Endothelial cell of umbilical vein (primary cell): ENCODE measurements around the gene TRIM32. TPM values are rescaled to one million over a fixed set of nuclear protein-coding genes. Genes with fewer than 3 reads are reported as not detected.

Source experiments
- BruUV-seq: library from RNA; stranded (reverse); fragments of 400-500 nt; replicated peaks from 2 replicates; lab custom pipeline; 2021; lab: Mats Ljungman, UMichigan
- CTCF ChIA-PET: fragments of 300-600, 350-600 bp; sonication (Branson Sonifier 250); formaldehyde crosslinking; loops from one replicate; lab custom pipeline; 2021; ENCODE audit warnings: antibody characterized with exemption, inconsistent platforms; lab: Charles Lee
- POLR2A ChIA-PET: fragments of 300-600, 350-600 bp; sonication (Branson Sonifier 250); formaldehyde crosslinking; loops from one replicate; lab custom pipeline; 2021; ENCODE audit warnings: antibody characterized with exemption, inconsistent platforms; lab: Charles Lee
- DNase-seq: peaks from one replicate; pipeline ENCODE4 v3.0.0-alpha.2; 2011; ENCODE audit warnings: low read depth, low spot score
- FAIRE-seq: peaks from 2 replicates; lab custom pipeline; 2011; peaks lifted over from hg19 to GRCh38; lab: Jason Lieb, UNC
- H2AFZ ChIP-seq: 2 replicates; pipeline ENCODE4 v1.6.0; 2012; ENCODE audit warnings: low read depth, low read length, control low read depth, inconsistent platforms
- H3K27ac ChIP-seq: 2 replicates; pipeline ENCODE4 v1.5.1; 2011; ENCODE audit warnings: low read depth, mild to moderate bottlenecking, control low read depth, low read length, moderate library complexity; ENCODE audit not compliant: insufficient read depth
- H3K27me3 ChIP-seq, 2 experiments: 2 replicates each; pipeline versions ENCODE4 v1.6.0 to v1.6.1; 2011; ENCODE audit warnings: low read length in 2 of 2, mixed read lengths in 1 of 2; ENCODE audit not compliant: control insufficient read depth in 2 of 2, insufficient read depth in 2 of 2
- H3K36me3 ChIP-seq, 2 experiments: 2 replicates in 1 of 2; 3 replicates in 1 of 2; pipeline ENCODE4 v1.5.1; 2011; ENCODE audit warnings: low read length in 2 of 2, mild to moderate bottlenecking in 1 of 2, moderate library complexity in 1 of 2; ENCODE audit not compliant: control insufficient read depth in 2 of 2, insufficient read depth in 2 of 2; ENCODE audit errors: extremely low read depth in 1 of 2
- H3K4me1 ChIP-seq: 3 replicates; pipeline ENCODE4 v1.5.1; 2011; ENCODE audit warnings: mild to moderate bottlenecking, low read length; ENCODE audit not compliant: control insufficient read depth, insufficient read depth; ENCODE audit errors: extremely low read depth
- H3K4me2 ChIP-seq: 2 replicates; pipeline ENCODE4 v1.6.1; 2011; ENCODE audit warnings: low read length, control low read depth, mixed read lengths; ENCODE audit not compliant: insufficient read depth
- H3K4me3 ChIP-seq, 3 experiments: fragments of 200-600 bp in 1 of 3; sonication (generic), shearing (Covaris generic) in 1 of 3; replicated peaks in 1 of 3; 2 replicates each; pipeline ENCODE4 v1.5.1; 2011 to 2016; ENCODE audit warnings: control low read depth in 3 of 3, low read length in 3 of 3, mild to moderate bottlenecking in 2 of 3, inconsistent platforms in 1 of 3, low read depth in 1 of 3, moderate library complexity in 1 of 3; ENCODE audit not compliant: insufficient read depth in 1 of 3
- H3K79me2 ChIP-seq: 2 replicates; pipeline ENCODE4 v1.6.0; 2012; ENCODE audit warnings: low read length, inconsistent platforms; ENCODE audit not compliant: control insufficient read depth, insufficient read depth
- H3K9ac ChIP-seq: replicated peaks from 2 replicates; pipeline ENCODE3; 2011; ENCODE audit warnings: low read length, control low read depth; ENCODE audit not compliant: insufficient read depth; ENCODE audit errors: extremely low read depth
- H3K9me1 ChIP-seq: replicated peaks from 3 replicates; pipeline ENCODE4 v1.6.0; 2011; ENCODE audit warnings: mild to moderate bottlenecking, low read length; ENCODE audit not compliant: control insufficient read depth, insufficient read depth; ENCODE audit errors: extremely low read depth
- H3K9me3 ChIP-seq: replicated peaks from 2 replicates; pipeline ENCODE4 v1.5.1; 2012; ENCODE audit warnings: low read length, inconsistent platforms; ENCODE audit not compliant: control insufficient read depth, insufficient read depth
- H4K20me1 ChIP-seq: replicated peaks from 2 replicates; pipeline ENCODE3; 2011; ENCODE audit warnings: mild to moderate bottlenecking, low read length; ENCODE audit not compliant: control insufficient read depth, insufficient read depth; ENCODE audit errors: extremely low read depth
- EZH2 ChIP-seq: IDR thresholded peaks from 2 replicates; pipeline ENCODE4 v1.6.1; 2012; ENCODE audit warnings: borderline replicate concordance, low read depth, mild to moderate bottlenecking, moderate library complexity, low read length, inconsistent platforms; ENCODE audit not compliant: severe bottlenecking
- FOS ChIP-seq: IDR thresholded peaks from 2 replicates; pipeline ENCODE4 v1.6.1; 2011; ENCODE audit warnings: mild to moderate bottlenecking, low read length, moderate library complexity, borderline replicate concordance; ENCODE audit not compliant: insufficient read depth
- GATA2 ChIP-seq: IDR thresholded peaks from 2 replicates; pipeline ENCODE4 v1.7.0; 2011; ENCODE audit warnings: low read depth, mild to moderate bottlenecking, moderate library complexity, mixed read lengths, low read length; ENCODE audit not compliant: insufficient read length, insufficient read depth
- JUN ChIP-seq: IDR thresholded peaks from 2 replicates; pipeline ENCODE4 v1.6.1; 2011; ENCODE audit warnings: borderline replicate concordance, low read depth; ENCODE audit not compliant: insufficient read length, insufficient read depth
- MYC ChIP-seq: IDR thresholded peaks from one replicate; pipeline ENCODE4 v1.6.1; 2011; ENCODE audit warnings: mild to moderate bottlenecking, low read depth, low read length
- POLR2A ChIP-seq: IDR thresholded peaks from 2 replicates; pipeline ENCODE4 v1.6.1; 2012; ENCODE audit warnings: low read depth, mild to moderate bottlenecking, control low read depth, low read length
- POLR2AphosphoS5 ChIP-seq: IDR thresholded peaks from 2 replicates; pipeline ENCODE4 v1.6.1; 2012; ENCODE audit warnings: low read depth, mild to moderate bottlenecking, control low read depth, low read length, moderate library complexity; ENCODE audit not compliant: insufficient read depth
- dilution Hi-C: fragments of 300-500 bp; cut with MboI; formaldehyde crosslinking; loops from one replicate; pipeline ENCODE4 v1.15.0; 2019; ENCODE audit warnings: low sequenced_read_pairs; ENCODE audit not compliant: extremely low pct_ligation_motif_present
- intact Hi-C: fragments of 100-400 bp; cut with micrococcal nuclease; formaldehyde crosslinking; loops from one replicate; pipeline ENCODE4 v1.10.0; 2022
- polyA plus RNA-seq, 4 experiments: library from polyadenylated mRNA; depleted of rRNA in 3 of 4; stranded (reverse) in 3 of 4; unstranded in 1 of 4; fragments of >200 nt; gene quantifications; 2 replicates each; pipeline versions ENCODE4 v1.2.1 to v1.2.3, GENCODE V29; 2011 to 2012; ENCODE audit warnings: missing spikeins in 1 of 4
- total RNA-seq: library from RNA; stranded (reverse); gene quantifications from 2 replicates; pipeline ENCODE4 v1.2.3, GENCODE V29; 2021
- TF ChIP-seq, protein P1 (sequence below): IDR thresholded peaks from 2 replicates; pipeline ENCODE4 v1.6.1; 2011; ENCODE audit not compliant: insufficient read depth, insufficient read length
- TF ChIP-seq, protein P2 (sequence below), 2 donors: IDR thresholded peaks; 1 replicate in 1 of 2; 2 replicates in 1 of 2; pipeline ENCODE4 v1.5.1; 2011; ENCODE audit warnings: low read length in 2 of 2, mild to moderate bottlenecking in 2 of 2, moderate library complexity in 2 of 2, control low read depth in 1 of 2, inconsistent platforms in 1 of 2, low read depth in 1 of 2; ENCODE audit not compliant: insufficient read depth in 1 of 2; ENCODE audit errors: extremely low read depth in 1 of 2

The TRIM32 gene
- total and polyA plus RNA-seq, 2 donors (not counting 3 experiments of a cell fraction or from before 2014, with no cell fraction given): 10.8 to 18.4 TPM

DNA sequence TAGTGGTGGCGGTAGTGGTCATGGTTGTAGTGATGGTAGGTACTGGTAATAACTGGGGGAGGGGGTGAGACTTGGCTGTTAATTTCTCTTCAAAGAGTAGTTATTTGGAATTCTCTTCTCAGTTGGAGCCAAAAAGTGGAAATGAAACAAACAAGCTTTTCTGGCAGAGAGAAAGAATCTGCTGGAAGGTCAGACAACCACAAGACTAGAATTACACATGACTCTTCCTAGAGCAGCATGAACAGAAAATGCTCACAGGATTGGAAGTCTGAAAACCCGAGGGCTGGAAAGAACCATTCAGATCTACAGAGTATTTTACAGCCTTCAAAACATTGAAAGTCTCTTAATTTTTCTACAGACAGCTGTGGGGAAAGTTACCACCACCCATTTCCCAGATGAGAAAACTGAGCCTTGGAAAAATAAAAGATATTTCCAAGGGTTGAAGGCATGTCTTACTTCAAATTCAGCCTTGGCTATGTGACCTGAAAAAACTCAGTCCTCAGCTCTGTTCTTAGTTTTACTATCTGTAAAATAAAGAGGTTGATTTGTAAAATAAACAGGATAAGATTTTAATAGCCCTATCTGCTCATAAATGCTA is 42.9 kb upstream of the TRIM32 start:
- intact Hi-C loops: no loop called here

More for the DNA sequence above, 42.9 kb upstream of the TRIM32 start:
- Histone ChIP-seq H3K4me1 (no peaks in the 10 kb centered on the region), H3K36me3 (no peaks in the 10 kb centered on the region), H3K4me2 (no peak overlapping the region), H4K20me1 (no peaks in the 10 kb centered on the region), H3K27me3 (no peaks in the 10 kb centered on the region), H3K4me3 (no peak overlapping the region), H2AFZ (no peak overlapping the region), H3K79me2 (no peaks in the 10 kb centered on the region), H3K9ac (no peak overlapping the region), H3K9me3 (no peaks in the 10 kb centered on the region), H3K9me1 (no peaks in the 10 kb centered on the region), H3K27ac (no peak overlapping the region)
- BruUV-seq: no TSS peak
- FAIRE-seq: no peak
- TF ChIP-seq POLR2AphosphoS5 (no peak), GATA2 (no peak), FOS (no peak), MYC (no peak), EZH2 (no peak), POLR2A (no peak), JUN (no peak)
- TF ChIP-seq, protein P1, sequence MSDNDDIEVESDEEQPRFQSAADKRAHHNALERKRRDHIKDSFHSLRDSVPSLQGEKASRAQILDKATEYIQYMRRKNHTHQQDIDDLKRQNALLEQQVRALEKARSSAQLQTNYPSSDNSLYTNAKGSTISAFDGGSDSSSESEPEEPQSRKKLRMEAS: no peak
- TF ChIP-seq, protein P2, sequence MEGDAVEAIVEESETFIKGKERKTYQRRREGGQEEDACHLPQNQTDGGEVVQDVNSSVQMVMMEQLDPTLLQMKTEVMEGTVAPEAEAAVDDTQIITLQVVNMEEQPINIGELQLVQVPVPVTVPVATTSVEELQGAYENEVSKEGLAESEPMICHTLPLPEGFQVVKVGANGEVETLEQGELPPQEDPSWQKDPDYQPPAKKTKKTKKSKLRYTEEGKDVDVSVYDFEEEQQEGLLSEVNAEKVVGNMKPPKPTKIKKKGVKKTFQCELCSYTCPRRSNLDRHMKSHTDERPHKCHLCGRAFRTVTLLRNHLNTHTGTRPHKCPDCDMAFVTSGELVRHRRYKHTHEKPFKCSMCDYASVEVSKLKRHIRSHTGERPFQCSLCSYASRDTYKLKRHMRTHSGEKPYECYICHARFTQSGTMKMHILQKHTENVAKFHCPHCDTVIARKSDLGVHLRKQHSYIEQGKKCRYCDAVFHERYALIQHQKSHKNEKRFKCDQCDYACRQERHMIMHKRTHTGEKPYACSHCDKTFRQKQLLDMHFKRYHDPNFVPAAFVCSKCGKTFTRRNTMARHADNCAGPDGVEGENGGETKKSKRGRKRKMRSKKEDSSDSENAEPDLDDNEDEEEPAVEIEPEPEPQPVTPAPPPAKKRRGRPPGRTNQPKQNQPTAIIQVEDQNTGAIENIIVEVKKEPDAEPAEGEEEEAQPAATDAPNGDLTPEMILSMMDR (IDR thresholded peaks at IDR 0.05; ENCODE audit: extremely low read depth in 1 of 2, insufficient read depth in 1 of 2, low read depth in 1 of 2, low read length in 2 of 2): no peak
- CTCF ChIA-PET: interaction anchor here (1.5 kb wide), 1 partner anchor 1051 kb away, joined by 5 read pairs; no protein-coding TSS in a partner anchor
- dilution Hi-C loops: no loop called here
- POLR2A ChIA-PET: no interaction called here
- no peak for DNase-seq
